ENCODE measurements around the gene C5orf63.
A peak's percentile ranks its signal among the peaks of the same experiment; 100 is the strongest.

Gene C5orf63

DNA sequence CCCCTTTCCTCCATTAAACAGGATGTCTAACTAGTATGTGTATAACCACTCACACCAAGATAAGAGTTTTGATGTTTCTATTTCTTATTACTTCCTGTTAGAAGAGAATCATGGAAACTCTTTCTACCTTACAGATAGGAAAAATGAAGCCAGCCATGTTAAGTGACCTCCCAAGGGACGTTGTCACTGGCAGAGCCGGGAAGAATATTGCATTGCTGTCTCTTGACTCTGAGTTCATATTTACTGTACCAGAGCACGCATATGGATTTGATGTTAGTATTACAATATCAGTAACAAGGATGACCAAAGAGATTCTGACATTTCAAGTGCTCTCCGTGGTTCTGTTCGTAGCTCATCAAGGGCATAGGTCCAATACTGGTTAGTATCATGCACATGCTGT, 12.5 kb upstream of the C5orf63 start:
- H3K27me3 Mint-ChIP-seq, result peaks cover 5% of the 10 kb centered on the region
- H3K4me1 Mint-ChIP-seq (ENCODE audit: low read depth), result peaks cover 11% of the 10 kb centered on the region
- H3K27ac Mint-ChIP-seq, result no peak overlapping the region
- no peak overlapping the region for H3K4me3 Mint-ChIP-seq
- no peaks in the 10 kb centered on the region for H3K36me3 Mint-ChIP-seq
- no peaks in the 10 kb centered on the region for H3K9me3 Mint-ChIP-seq (ENCODE audit: low read depth)

DNA sequence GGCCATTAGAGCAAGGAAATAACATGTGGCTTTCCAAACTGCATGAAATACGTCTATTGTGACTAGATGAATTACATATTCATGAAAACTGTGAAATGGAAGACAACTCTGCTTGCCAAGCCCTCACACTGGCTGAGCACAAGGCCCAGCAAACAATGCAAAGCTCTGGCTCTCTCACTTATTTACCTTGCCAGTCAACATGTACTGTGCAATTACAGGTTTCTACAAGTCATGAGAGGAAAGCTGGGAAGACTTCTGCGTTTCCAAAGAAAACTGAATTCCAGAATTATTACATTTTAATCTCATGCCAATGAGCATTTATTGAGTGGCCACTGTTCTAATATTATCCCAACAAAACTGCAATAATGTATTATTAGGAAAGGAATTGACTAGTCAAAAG, 12.1 kb upstream of the C5orf63 start:
- no peak overlapping the region for H3K4me3 Mint-ChIP-seq
- no peaks in the 10 kb centered on the region for H3K36me3 Mint-ChIP-seq
- H3K27me3 Mint-ChIP-seq, result peaks cover 5% of the 10 kb centered on the region
- H3K27ac Mint-ChIP-seq, result no peak overlapping the region
- H3K4me1 Mint-ChIP-seq (ENCODE audit: low read depth), result peaks cover 11% of the 10 kb centered on the region
- H3K9me3 Mint-ChIP-seq (ENCODE audit: low read depth), result no peaks in the 10 kb centered on the region

GRCh38 chr5:127084656-127085055, 11.4 kb upstream of the C5orf63 start:
- no peak overlapping the region for H3K4me3 Mint-ChIP-seq
- H3K27ac Mint-ChIP-seq, result no peak overlapping the region
- H3K4me1 Mint-ChIP-seq (ENCODE audit: low read depth), result peaks cover 11% of the 10 kb centered on the region
- no peaks in the 10 kb centered on the region for H3K9me3 Mint-ChIP-seq (ENCODE audit: low read depth)
- H3K36me3 Mint-ChIP-seq, result peaks cover 2% of the 10 kb centered on the region
- H3K27me3 Mint-ChIP-seq, result peaks cover 5% of the 10 kb centered on the region

GRCh38 chr5:127083711-127084110, 10.4 kb upstream of the C5orf63 start:
- Mint-ChIP-seq H3K9me3 (ENCODE audit: low read depth) (no peaks in the 10 kb centered on the region), H3K27me3 (peaks cover 5% of the 10 kb centered on the region), H3K36me3 (peaks cover 2% of the 10 kb centered on the region), H3K4me3 (no peak overlapping the region), H3K4me1 (ENCODE audit: low read depth) (peaks cover 4% of the 10 kb centered on the region), H3K27ac (no peak overlapping the region)

DNA sequence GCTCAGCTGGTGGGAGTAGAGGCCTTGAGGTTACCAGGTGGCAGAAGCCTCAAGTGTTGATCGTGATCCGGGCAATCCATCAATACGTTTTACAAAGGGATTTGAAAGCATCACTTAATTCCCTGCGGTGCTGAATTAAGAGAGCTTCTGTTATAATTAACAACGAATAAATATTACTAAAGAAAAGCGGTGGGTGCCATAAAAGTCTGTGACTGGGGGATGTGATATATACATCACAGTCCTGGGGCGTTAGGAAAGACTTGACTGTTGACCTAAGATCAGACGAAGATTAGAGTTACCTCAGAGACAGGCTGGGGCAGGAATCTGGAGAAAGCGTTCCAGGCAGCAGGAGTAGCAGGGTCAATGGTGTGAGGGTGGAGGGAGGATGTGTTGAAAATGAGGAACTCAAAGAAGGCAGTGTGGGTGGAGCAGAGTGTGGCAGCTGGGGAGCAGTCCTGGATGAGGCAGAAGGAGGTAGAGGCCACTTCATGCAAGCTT, 6.7 kb upstream of the C5orf63 start:
- H3K9me3 Mint-ChIP-seq (ENCODE audit: low read depth), result no peaks in the 10 kb centered on the region
- peaks cover 2% of the 10 kb centered on the region for H3K36me3 Mint-ChIP-seq
- H3K4me3 Mint-ChIP-seq, result no peak overlapping the region
- no peak overlapping the region for H3K27ac Mint-ChIP-seq
- no peaks in the 10 kb centered on the region for H3K4me1 Mint-ChIP-seq (ENCODE audit: low read depth)
- H3K27me3 Mint-ChIP-seq, result peaks cover 5% of the 10 kb centered on the region

GRCh38 chr5:127077366-127077765, 4.1 kb upstream of the C5orf63 start:
- Mint-ChIP-seq H3K36me3 (peaks cover 2% of the 10 kb centered on the region), H3K27me3 (peaks cover 5% of the 10 kb centered on the region), H3K9me3 (ENCODE audit: low read depth) (no peaks in the 10 kb centered on the region), H3K4me1 (ENCODE audit: low read depth) (peaks cover 13% of the 10 kb centered on the region), H3K4me3 (no peak overlapping the region), H3K27ac (no peak overlapping the region)

DNA sequence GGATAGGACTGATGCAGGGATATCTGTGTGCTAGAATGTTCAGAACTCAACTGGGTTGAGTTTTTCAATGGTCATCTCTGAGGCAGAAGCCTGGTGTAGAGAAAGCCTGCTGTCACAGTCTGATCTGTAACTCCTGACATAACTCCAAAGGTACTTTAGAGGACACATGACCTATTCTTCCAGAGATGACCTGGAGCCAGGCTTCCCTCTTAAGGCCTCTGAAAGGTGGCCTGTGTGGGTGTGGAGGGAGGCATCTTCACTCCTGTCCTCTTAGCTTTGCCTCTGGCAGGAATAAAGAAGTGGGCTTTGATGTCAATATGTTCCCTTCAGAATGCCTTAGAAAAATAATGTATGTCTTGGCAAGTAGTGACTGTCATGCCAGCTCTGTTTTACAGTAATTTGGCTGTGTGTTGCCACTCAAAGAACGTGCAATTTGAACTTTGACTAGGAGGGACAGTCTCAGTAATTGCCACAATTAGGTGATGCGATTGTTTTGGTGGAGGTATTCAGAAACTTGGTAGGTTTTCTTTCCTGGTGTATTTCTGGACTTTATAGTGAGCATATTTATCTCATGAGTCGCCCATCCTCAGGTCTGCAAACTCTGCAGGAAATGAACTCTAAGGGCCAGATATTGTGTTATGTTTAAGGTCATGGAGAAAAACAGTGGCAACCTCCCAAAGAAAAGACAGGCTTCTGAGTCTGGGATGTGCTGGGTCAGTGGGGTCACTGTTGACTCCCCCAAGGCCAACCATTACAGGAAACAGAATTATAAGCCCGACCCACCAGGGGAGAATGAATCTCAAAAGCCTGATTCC, 3.2 kb upstream of the C5orf63 start:
- Mint-ChIP-seq H3K4me1 (ENCODE audit: low read depth) (peaks cover 17% of the 10 kb centered on the region), H3K4me3 (no peak overlapping the region), H3K36me3 (peaks cover 2% of the 10 kb centered on the region), H3K27me3 (peaks cover 5% of the 10 kb centered on the region), H3K27ac (no peak overlapping the region), H3K9me3 (ENCODE audit: low read depth) (no peaks in the 10 kb centered on the region)

- H3K36me3 Mint-ChIP-seq, result peaks cover 9% of the 10 kb centered on the region
- H3K27me3 Mint-ChIP-seq, result no peaks in the 10 kb centered on the region
- peaks cover 17% of the 10 kb centered on the region for H3K4me1 Mint-ChIP-seq (ENCODE audit: low read depth)
- no peaks in the 10 kb centered on the region for H3K9me3 Mint-ChIP-seq (ENCODE audit: low read depth)
- H3K27ac Mint-ChIP-seq, result no peak overlapping the region
- H3K4me3 Mint-ChIP-seq, result peak overlapping the region; percentile 96
These were observed 1.2 kb upstream of the C5orf63 start for GRCh38 chr5:127074466-127074865.

- Mint-ChIP-seq H3K9me3 (ENCODE audit: low read depth) (no peaks in the 10 kb centered on the region), H3K27ac (no peak overlapping the region), H3K4me1 (ENCODE audit: low read depth) (peaks cover 17% of the 10 kb centered on the region), H3K4me3 (no peak overlapping the region), H3K36me3 (peaks cover 22% of the 10 kb centered on the region), H3K27me3 (no peaks in the 10 kb centered on the region)
These were observed 3.1 kb downstream of the C5orf63 start for GRCh38 chr5:127070243-127070642.

DNA sequence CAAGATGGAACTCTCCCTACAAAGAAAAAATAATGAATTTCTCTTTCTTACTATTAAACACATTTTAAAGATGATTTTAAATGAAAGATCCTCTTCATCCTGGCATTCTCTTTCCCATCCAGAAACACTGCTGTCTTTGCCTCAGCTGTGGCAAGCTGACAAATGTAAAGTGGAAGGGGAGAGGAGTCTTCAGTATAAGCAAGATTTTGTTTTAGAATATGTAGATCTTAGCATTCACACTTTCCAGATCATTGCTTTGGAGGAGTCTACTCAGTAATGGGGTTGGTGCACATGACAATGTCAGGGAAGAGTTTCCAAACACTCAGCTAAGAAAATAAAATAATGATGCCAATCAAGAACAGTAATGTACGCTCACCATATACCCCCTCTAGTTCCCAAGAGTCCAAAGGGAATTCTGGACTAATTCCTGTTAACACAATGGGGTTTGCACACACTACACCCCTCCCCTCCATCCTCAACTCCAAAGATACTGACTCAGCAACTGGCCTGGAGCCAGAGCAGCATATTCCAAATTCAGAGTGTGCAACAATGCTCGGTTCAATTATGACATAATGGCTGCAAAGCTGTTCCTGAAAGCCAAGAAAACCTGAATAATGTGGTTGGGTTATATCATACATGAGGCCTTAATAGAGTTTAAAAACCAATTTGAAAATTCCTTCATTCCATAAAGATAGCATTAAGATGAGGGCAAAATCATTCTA, 4.6 kb downstream of the C5orf63 start:
- Mint-ChIP-seq H3K4me1 (ENCODE audit: low read depth) (peaks cover 14% of the 10 kb centered on the region), H3K36me3 (peaks cover 22% of the 10 kb centered on the region), H3K4me3 (no peak overlapping the region), H3K27ac (no peak overlapping the region), H3K9me3 (ENCODE audit: low read depth) (no peaks in the 10 kb centered on the region), H3K27me3 (no peaks in the 10 kb centered on the region)

- Mint-ChIP-seq H3K9me3 (ENCODE audit: low read depth) (no peaks in the 10 kb centered on the region), H3K27ac (no peak overlapping the region), H3K27me3 (no peaks in the 10 kb centered on the region), H3K4me3 (no peak overlapping the region), H3K36me3 (peaks cover 24% of the 10 kb centered on the region), H3K4me1 (ENCODE audit: low read depth) (no peaks in the 10 kb centered on the region)
These were observed 6.6 kb downstream of the C5orf63 start for GRCh38 chr5:127066721-127067120.

- H3K27me3 Mint-ChIP-seq, result no peaks in the 10 kb centered on the region
- no peak overlapping the region for H3K4me3 Mint-ChIP-seq
- peaks cover 2% of the 10 kb centered on the region for H3K4me1 Mint-ChIP-seq (ENCODE audit: low read depth)
- H3K27ac Mint-ChIP-seq, result no peak overlapping the region
- no peaks in the 10 kb centered on the region for H3K9me3 Mint-ChIP-seq (ENCODE audit: low read depth)
- H3K36me3 Mint-ChIP-seq, result peaks cover 16% of the 10 kb centered on the region
These were observed 9.0 kb downstream of the C5orf63 start for GRCh38 chr5:127064253-127064840.

DNA sequence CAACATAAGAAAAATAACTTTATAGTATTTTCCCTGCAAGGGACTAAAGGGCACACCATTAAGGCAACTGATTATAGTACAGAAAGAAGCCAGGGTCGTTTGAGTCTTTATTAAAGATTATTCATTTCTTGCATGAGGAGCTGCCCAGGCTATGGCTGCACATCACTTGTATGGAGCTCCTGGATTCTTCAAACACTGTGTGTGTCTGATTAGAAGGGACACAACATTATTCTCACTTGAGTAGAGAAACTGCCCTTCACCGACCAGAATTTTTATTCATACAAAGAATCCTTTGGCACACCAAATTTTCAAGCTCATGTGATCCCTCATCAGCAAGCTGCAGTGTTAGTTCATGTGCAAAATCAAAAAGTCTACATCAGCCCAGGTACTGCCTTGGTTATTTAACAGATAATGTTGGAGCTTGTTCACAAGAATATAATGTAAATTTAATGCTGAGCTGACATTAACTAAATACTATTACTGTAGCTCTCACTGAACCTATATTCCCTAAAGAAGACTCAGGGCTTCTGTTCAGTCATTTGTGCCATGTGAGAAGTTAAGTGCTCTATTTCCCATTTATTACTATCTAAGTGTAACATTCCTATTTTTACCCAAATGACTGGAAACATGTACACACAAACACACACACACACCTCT, 9.9 kb downstream of the C5orf63 start:
- H3K4me3 Mint-ChIP-seq, result no peak overlapping the region
- H3K27me3 Mint-ChIP-seq, result no peaks in the 10 kb centered on the region
- no peak overlapping the region for H3K27ac Mint-ChIP-seq
- H3K4me1 Mint-ChIP-seq (ENCODE audit: low read depth), result peaks cover 2% of the 10 kb centered on the region
- H3K9me3 Mint-ChIP-seq (ENCODE audit: low read depth), result no peaks in the 10 kb centered on the region
- H3K36me3 Mint-ChIP-seq, result peaks cover 6% of the 10 kb centered on the region

GRCh38 chr5:127061956-127062355, 11.3 kb downstream of the C5orf63 start:
- Mint-ChIP-seq H3K27me3 (no peaks in the 10 kb centered on the region), H3K4me1 (ENCODE audit: low read depth) (peaks cover 2% of the 10 kb centered on the region), H3K36me3 (peaks cover 10% of the 10 kb centered on the region), H3K4me3 (no peak overlapping the region), H3K9me3 (ENCODE audit: low read depth) (no peaks in the 10 kb centered on the region), H3K27ac (no peak overlapping the region)

- Mint-ChIP-seq H3K36me3 (peaks cover 12% of the 10 kb centered on the region), H3K4me1 (ENCODE audit: low read depth) (peaks cover 2% of the 10 kb centered on the region), H3K9me3 (ENCODE audit: low read depth) (peaks cover under 1% of the 10 kb centered on the region), H3K27ac (no peak overlapping the region), H3K27me3 (no peaks in the 10 kb centered on the region), H3K4me3 (no peak overlapping the region)
These were observed 11.8 kb downstream of the C5orf63 start for GRCh38 chr5:127061537-127061936.

All from activated naive CD8-positive, alpha-beta T cell (primary cell).